NT2/D1 (cell line): ENCODE measurements around the gene PLEKHG4B.

Experiments used
- SUZ12 ChIP-seq: IDR thresholded peaks from 2 replicates; pipeline ENCODE4 v1.6.1; 2011; ENCODE audit not compliant: insufficient read length, insufficient read depth; ENCODE audit errors: extremely low read depth
- YY1 ChIP-seq: IDR thresholded peaks from 2 replicates; pipeline ENCODE4 v1.6.1; 2011; ENCODE audit not compliant: insufficient read length, insufficient read depth
- ZNF274 ChIP-seq: IDR thresholded peaks from 2 replicates; pipeline ENCODE4 v1.6.1; 2011; ENCODE audit warnings: mild to moderate bottlenecking, low read depth, low read length

DNA sequence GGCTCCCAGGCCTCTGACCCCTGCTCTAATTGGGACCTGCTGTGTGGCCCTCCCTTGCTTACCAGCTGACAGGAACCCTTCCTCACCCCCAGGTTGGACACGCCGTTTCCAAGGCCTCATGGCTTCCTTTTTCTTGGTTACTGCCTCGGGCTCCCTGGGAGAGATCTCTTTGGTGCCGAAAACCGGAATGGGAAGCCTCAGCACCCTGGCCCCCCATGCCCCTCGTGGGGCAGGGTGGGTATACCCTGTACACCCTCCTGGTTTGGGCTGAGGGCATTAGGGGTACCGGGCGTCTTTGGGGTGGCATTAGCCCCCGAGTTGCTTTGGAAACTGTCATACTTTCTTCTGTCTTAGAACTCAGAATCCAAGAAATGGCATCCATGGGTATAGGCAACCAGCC lies 89.2 kb downstream of the PLEKHG4B start:
- TF ChIP-seq YY1: no peak
- no peak for TF ChIP-seq SUZ12
- no peak for TF ChIP-seq ZNF274
